DMS79 (cell line): ENCODE measurements around the gene TAF7.
"Not testable (repeated sequence)": the region's sequence is repeated elsewhere in the genome, so short reads cannot be mapped to it uniquely, and the experiment has no call there.

Experiments
- DNase-seq: peaks from one replicate; lab custom pipeline; 2025; lab: John Stamatoyannopoulos, UW

Gene TAF7, protein sequence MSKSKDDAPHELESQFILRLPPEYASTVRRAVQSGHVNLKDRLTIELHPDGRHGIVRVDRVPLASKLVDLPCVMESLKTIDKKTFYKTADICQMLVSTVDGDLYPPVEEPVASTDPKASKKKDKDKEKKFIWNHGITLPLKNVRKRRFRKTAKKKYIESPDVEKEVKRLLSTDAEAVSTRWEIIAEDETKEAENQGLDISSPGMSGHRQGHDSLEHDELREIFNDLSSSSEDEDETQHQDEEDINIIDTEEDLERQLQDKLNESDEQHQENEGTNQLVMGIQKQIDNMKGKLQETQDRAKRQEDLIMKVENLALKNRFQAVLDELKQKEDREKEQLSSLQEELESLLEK

DNA sequence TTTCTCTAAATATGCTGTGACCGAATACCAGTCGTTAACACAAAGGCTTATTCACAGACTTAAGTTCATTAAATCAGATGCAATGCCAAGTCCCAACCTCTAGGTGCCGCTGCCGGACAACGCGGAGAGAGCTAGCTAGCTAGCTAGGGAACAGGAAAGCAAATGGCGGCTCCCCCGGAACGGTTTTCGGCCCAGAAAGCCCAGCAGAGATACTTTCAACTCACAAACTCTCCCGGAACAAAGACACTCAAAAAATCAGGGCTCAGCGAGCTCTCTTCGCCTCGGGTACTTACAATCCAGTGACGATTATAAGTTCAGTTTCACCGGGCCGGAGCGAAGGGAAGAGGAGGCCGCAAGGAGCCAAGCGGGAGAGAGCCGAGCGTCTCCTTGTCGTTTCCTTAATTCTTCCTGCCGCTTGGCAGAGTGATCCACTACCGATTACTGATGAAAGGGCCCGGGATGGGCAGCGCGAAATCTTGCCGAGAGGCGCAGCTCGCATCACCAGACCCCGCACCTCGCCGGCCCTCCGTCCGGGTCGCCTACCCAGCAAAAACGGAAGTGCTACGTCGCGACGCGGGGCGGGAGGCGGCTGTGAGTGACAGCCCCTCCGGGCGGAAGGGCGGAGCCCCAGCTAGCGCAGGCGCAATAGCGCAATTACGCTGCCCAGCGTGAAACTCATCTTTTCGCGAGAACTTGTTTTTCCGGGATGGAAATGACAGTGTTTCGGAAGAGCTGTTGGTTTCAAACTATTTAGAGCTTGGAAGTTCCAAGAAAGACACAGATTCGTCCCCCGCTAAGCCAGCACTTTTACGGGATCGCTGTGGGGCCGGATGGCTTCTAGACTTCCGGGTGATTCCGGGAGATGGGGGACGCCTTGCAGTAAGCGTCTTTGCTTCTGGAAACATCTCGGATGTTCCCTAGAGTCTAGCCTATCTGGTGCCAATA lies at the start of gene TAF7:
TAF7 (minus strand) TSS at position 560 of the 945 bp plus-strand sequence. CDS start 740 bp downstream, outside the sequence.
- DNase-seq = peak; percentile 62

- no peak for DNase-seq
Observed at GRCh38 chr5:141366016-141366896, 45.7 kb upstream of the TAF7 start.

- DNase-seq = no peak
Observed at GRCh38 chr5:141363952-141364660, 43.5 kb upstream of the TAF7 start, which contains the start of gene PCDHGA5. Gene PCDHGA5 (plus strand): TSS chr5:141364162. CDS start chr5:141364331, 169 bp downstream.

DNA sequence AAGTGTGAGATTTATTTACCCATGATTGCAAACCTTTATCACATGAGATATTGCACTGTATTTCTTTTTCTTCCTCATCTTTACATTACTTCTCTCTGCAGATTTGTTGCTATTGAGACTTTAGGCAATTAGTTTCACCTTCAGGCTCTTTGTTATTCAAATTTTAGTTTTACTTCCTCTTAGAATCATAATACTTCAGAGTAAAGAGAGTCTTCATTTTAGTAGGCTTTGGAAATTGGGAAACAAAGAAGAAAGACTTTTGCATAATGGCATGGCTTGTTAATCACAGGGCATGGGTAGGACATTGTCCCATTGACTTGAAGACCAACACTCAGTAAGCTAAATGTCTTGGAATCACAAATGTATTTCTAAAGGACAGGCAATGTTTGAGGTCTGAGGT lies 42.1 kb upstream of the TAF7 start:
- DNase-seq = no peak

GRCh38 chr5:141360685-141361084 lies 40.1 kb upstream of the TAF7 start:
- no peak for DNase-seq

- no peak for DNase-seq
Observed at GRCh38 chr5:141359790-141360426, 39.3 kb upstream of the TAF7 start, which contains the start of gene PCDHGB2. Gene PCDHGB2 (plus strand): TSS chr5:141359994. CDS start chr5:141360136, 142 bp downstream.

- DNase-seq = no peak
Observed at GRCh38 chr5:141356950-141357349, 36.4 kb upstream of the TAF7 start.

DNA sequence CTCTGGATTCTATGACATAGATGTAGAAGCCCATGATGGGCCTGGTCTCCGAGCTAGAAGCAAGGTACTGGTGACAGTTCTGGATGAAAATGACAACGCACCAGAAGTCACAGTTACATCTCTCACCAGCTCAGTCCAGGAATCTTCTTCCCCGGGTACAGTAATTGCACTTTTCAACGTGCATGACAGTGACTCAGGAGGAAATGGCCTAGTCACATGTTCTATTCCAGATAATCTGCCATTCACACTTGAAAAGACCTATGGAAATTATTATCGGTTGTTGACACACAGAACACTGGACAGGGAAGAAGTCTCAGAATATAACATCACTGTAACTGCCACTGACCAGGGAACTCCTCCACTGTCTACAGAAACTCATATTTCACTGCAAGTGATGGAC lies 35.5 kb upstream of the TAF7 start:
- DNase-seq = no peak

GRCh38 chr5:141355641-141356040 lies 35.1 kb upstream of the TAF7 start:
- no peak for DNase-seq

- DNase-seq = no peak
Observed at GRCh38 chr5:141354900-141355469, 34.4 kb upstream of the TAF7 start, which contains the start of gene PCDHGA4. Gene PCDHGA4 (plus strand): TSS chr5:141355021. CDS start chr5:141355108, 87 bp downstream.

GRCh38 chr5:141351591-141351990 lies 31.0 kb upstream of the TAF7 start:
- DNase-seq = no peak

- no peak for DNase-seq
Observed at GRCh38 chr5:141349917-141350619, 29.5 kb upstream of the TAF7 start, which contains the start of gene PCDHGB1. Gene PCDHGB1 (plus strand): TSS chr5:141350099. CDS start chr5:141350261, 162 bp downstream.

GRCh38 chr5:141346017-141346416 lies 25.4 kb upstream of the TAF7 start:
- DNase-seq = not testable (repeated sequence)

- no peak for DNase-seq
Observed at GRCh38 chr5:141345327-141345726, 24.7 kb upstream of the TAF7 start.

GRCh38 chr5:141343953-141344463 lies 23.4 kb upstream of the TAF7 start:
- no peak for DNase-seq

- DNase-seq = no peak
Observed at GRCh38 chr5:141343242-141343952, 22.8 kb upstream of the TAF7 start, which contains the start of gene PCDHGA3. Gene PCDHGA3 (plus strand): TSS chr5:141343829. CDS start chr5:141344034, 205 bp downstream.

DNA sequence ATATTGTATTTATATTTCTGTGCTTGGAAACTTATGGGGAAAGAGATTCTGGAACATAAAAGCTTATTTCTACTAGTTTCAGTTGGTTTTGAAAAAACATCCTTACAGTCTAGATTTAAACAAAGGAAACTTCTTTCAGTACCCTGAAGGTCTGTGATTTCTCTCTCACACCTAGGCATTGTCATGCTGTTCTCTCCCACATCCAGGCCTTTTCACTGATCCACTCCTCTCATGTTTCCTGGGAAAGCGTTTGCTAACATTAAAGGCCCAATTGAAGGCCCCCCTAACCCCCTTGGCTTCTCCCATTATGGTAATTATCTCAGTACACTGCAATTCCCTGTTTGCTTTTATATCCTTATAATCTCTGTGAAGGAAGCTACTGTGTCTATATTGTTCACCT lies 22.2 kb upstream of the TAF7 start:
- no peak for DNase-seq

GRCh38 chr5:141340781-141341354 lies 20.3 kb upstream of the TAF7 start:
- DNase-seq = not testable (repeated sequence)
